ENCODE results near the gene RPS6KA2. TPM values are rescaled to one million over a fixed set of nuclear protein-coding genes. Genes with fewer than 3 reads are reported as not detected.

RPS6KA2 gene
- polyA plus RNA-seq, 6 donors from 2014 or later, result 2.1 to 5.4 (median 4.6) TPM

DNA sequence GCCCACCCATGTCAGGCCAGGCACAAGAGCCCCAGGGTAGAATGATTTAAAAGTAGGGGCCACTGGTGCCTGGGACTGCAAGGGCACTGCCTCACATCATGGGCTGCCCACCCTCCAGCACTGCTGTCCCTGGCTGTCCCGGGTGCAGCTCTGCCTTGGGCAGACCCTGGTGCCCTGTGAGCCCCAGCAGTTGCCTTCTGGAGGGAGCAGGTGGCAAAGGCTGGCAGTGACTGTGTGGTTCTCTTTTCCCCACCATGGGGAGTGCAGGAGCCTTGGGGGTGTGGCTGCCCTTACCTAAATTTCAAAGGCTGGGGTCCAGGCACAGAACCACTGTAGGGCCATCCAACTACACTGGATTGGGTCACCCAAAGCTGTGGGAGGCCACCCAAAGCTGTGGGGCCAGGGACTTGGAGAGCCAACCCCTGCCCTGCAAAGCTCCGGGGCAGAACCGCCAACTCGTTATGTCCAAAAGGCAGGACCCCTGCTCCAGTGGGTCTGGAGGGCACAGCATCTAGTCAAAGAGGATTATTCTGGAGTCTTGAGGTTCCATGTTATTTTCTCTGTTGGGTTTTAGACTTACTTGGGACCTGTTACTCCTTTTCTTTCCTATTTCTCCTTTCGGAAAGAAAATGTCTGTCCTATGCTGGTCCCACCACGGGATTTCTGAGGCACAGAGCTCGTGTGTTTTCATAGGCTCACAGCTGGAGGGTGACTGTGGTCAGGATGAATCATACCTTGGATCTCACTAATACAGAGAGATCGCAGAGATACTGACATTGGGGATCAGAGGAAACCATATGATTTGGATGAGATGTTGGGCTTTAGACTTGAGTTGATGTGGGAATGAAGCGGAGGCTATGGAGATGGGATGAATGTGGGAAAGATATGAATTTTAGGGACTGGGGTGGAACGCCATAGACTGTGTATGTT, 105.9 kb downstream of the RPS6KA2 start:
- peak overlapping the region in 1 of 8 donors; percentile 14 for H3K4me3 Mint-ChIP-seq
- H3K9me3 Mint-ChIP-seq, result peaks cover 0 to 25% (median 11%) of the 10 kb centered on the region in 7 donors
- ATAC-seq (ENCODE audit: low read depth in 2 of 2), result no peak
- H3K27ac Mint-ChIP-seq, result no peak overlapping the region
- H3K4me1 Mint-ChIP-seq, result no peaks in the 10 kb centered on the region
- H3K27me3 Mint-ChIP-seq, result no peaks in the 10 kb centered on the region
- peaks cover 8 to 9% of the 10 kb centered on the region in 2 donors for H3K36me3 Mint-ChIP-seq
- DNase-seq, result no peak

DNA sequence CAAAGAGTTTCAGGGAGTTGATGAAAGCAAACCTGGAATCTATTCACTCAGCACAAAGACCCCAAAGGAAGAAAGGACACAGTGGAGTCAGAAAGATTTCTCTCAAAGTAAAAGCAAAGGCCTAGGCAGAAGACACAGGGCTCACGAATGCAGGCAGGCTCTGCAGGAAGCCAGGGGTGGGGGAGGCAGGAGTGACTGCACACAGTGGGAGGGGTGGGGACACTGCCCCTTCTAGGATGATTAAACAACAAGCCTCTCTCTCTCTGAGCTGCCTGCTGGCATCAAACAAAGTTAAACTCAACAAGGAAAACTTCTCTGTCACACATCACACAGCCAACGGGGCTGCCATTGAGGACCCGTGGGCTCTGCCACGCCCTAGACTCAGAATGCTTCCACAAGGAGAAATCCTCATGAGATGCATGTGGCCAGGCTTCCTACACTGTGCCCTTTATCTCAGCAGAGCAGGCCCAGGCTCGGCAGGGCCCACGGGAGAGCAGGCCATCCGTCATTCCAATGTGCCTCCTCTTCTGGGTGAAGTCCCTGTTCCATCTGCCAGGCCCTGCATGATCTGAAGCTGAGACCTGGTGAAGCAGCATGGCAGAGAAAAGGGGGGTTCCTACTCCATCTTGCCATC, 110.7 kb downstream of the RPS6KA2 start:
- H3K27ac Mint-ChIP-seq, result no peak overlapping the region
- H3K4me1 Mint-ChIP-seq, result peaks cover 13 to 16% (median 13%) of the 10 kb centered on the region in 3 donors
- H3K9me3 Mint-ChIP-seq, result peaks cover 0 to 21% (median 7%) of the 10 kb centered on the region in 7 donors
- H3K36me3 Mint-ChIP-seq, result peaks cover 5 to 11% of the 10 kb centered on the region in 2 donors
- H3K4me3 Mint-ChIP-seq, result no peak overlapping the region
- DNase-seq (no peak), ATAC-seq (ENCODE audit: low read depth in 2 of 2) (no peak)
- H3K27me3 Mint-ChIP-seq, result peaks cover 0 to 7% (median 0%) of the 10 kb centered on the region in 3 donors

- ATAC-seq (ENCODE audit: low read depth in 2 of 2) (no peak), DNase-seq (no peak)
- H3K4me3 Mint-ChIP-seq, result no peak overlapping the region
- peaks cover 13 to 16% (median 13%) of the 10 kb centered on the region in 3 donors for H3K4me1 Mint-ChIP-seq
- peaks cover 0 to 20% (median 7%) of the 10 kb centered on the region in 7 donors for H3K9me3 Mint-ChIP-seq
- peaks cover 8 to 10% of the 10 kb centered on the region in 2 donors for H3K36me3 Mint-ChIP-seq
- H3K27ac Mint-ChIP-seq, result peak overlapping the region in 2 of 6 donors; percentile 35 to 45
- peaks cover 0 to 7% (median 0%) of the 10 kb centered on the region in 3 donors for H3K27me3 Mint-ChIP-seq
Observed at GRCh38 chr6:166515072-166515810, 111.8 kb downstream of the RPS6KA2 start.

- Mint-ChIP-seq H3K9me3 (peaks cover 0 to 14% (median 7%) of the 10 kb centered on the region in 7 donors), H3K4me1 (peaks cover 13 to 16% (median 13%) of the 10 kb centered on the region in 3 donors), H3K4me3 (no peak overlapping the region), H3K27ac (peak overlapping the region in 3 of 6 donors; percentile 9 to 37 (median 16)), H3K36me3 (peaks cover 8 to 9% of the 10 kb centered on the region in 2 donors), H3K27me3 (peaks cover 0 to 7% (median 0%) of the 10 kb centered on the region in 3 donors)
- DNase-seq (no peak), ATAC-seq (ENCODE audit: low read depth in 2 of 2) (no peak)
Observed at GRCh38 chr6:166514196-166514595, 112.9 kb downstream of the RPS6KA2 start.

DNA sequence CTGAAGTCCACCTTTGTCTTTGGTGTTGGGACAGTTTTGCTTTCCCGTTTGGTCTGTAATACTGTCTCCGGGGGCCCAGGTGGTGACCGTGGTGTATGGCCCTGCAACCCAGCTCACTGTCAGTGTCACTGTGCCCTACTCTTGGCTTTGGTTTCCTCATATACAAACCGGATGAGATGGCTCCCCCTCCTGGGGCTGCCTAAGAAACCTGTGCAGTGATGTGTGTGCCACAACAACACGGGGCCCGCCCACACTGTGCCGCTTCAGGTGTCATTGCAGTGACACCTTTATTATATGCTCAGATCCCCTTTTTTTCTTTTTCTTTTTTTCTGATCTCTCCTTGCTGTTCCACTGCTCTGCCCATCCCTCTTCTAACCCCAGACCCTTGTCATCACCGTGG, 114.5 kb downstream of the RPS6KA2 start:
- ATAC-seq (ENCODE audit: low read depth in 2 of 2), result peak; percentile 99
- peaks cover 0 to 8% (median under 1%) of the 10 kb centered on the region in 7 donors for H3K9me3 Mint-ChIP-seq
- peak overlapping the region in 5 of 8 donors; percentile 13 to 71 (median 38) for H3K4me3 Mint-ChIP-seq
- peak overlapping the region in 5 of 6 donors; percentile 17 to 82 (median 72) for H3K27ac Mint-ChIP-seq
- H3K36me3 Mint-ChIP-seq, result peaks cover 8 to 9% of the 10 kb centered on the region in 2 donors
- H3K4me1 Mint-ChIP-seq, result peaks cover 13 to 16% (median 13%) of the 10 kb centered on the region in 3 donors
- DNase-seq, result peak; percentile 67
- H3K27me3 Mint-ChIP-seq, result peaks cover 0 to 7% (median 0%) of the 10 kb centered on the region in 3 donors

- ATAC-seq (ENCODE audit: low read depth in 2 of 2) (no peak), DNase-seq (no peak)
- Mint-ChIP-seq H3K27ac (no peak overlapping the region), H3K9me3 (peaks cover 0 to 6% (median 0%) of the 10 kb centered on the region in 7 donors), H3K27me3 (peaks cover 0 to 7% (median 0%) of the 10 kb centered on the region in 3 donors), H3K4me3 (no peak overlapping the region), H3K36me3 (peaks cover 8 to 9% of the 10 kb centered on the region in 2 donors), H3K4me1 (peaks cover 13 to 16% (median 13%) of the 10 kb centered on the region in 3 donors)
Observed at GRCh38 chr6:166511316-166511715, 115.7 kb downstream of the RPS6KA2 start.

- no peak overlapping the region for H3K27ac Mint-ChIP-seq
- peaks cover 0 to 6% (median 0%) of the 10 kb centered on the region in 7 donors for H3K9me3 Mint-ChIP-seq
- H3K36me3 Mint-ChIP-seq, result peaks cover 0 to 9% of the 10 kb centered on the region in 2 donors
- no peaks in the 10 kb centered on the region for H3K27me3 Mint-ChIP-seq
- no peak overlapping the region for H3K4me3 Mint-ChIP-seq
- H3K4me1 Mint-ChIP-seq, result peaks cover 11 to 13% (median 12%) of the 10 kb centered on the region in 3 donors
- DNase-seq (no peak), ATAC-seq (ENCODE audit: low read depth in 2 of 2) (no peak)
Observed at GRCh38 chr6:166509193-166509592, 117.9 kb downstream of the RPS6KA2 start.

DNA sequence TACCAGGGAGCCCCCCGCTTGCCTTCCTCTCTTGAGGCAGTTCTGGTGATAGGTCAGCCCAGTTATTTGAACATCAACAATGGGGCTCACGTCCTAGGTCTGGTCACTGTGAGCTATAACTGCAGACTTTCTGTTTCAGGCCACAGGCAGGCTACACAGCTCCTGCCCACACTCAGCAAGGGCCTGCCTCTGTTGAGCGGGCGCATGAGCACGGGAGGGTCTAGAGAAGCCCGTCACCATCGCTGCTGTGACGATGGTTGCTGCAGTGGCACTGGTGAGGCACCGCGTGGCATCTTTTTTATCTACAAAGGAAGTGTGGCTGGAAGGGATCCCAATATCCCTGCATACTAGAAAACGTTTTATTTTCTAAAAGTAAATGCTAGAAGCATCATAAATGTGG, 118.3 kb downstream of the RPS6KA2 start:
- peaks cover 4 to 12% of the 10 kb centered on the region in 2 donors for H3K36me3 Mint-ChIP-seq
- DNase-seq, result no peak
- no peak for ATAC-seq (ENCODE audit: low read depth in 2 of 2)
- no peak overlapping the region for H3K4me3 Mint-ChIP-seq
- H3K27ac Mint-ChIP-seq, result no peak overlapping the region
- no peaks in the 10 kb centered on the region for H3K27me3 Mint-ChIP-seq
- H3K9me3 Mint-ChIP-seq, result peaks cover 0 to 6% (median 0%) of the 10 kb centered on the region in 7 donors
- peaks cover 11 to 15% (median 13%) of the 10 kb centered on the region in 3 donors for H3K4me1 Mint-ChIP-seq

GRCh38 chr6:166507809-166508564, 119.1 kb downstream of the RPS6KA2 start:
- H3K36me3 Mint-ChIP-seq, result peaks cover 7 to 17% of the 10 kb centered on the region in 2 donors
- peak overlapping the region in 1 of 6 donors; percentile 30 for H3K27ac Mint-ChIP-seq
- peaks cover 0 to 6% (median 0%) of the 10 kb centered on the region in 7 donors for H3K9me3 Mint-ChIP-seq
- H3K27me3 Mint-ChIP-seq, result no peaks in the 10 kb centered on the region
- peaks cover 10 to 15% (median 12%) of the 10 kb centered on the region in 3 donors for H3K4me1 Mint-ChIP-seq
- ATAC-seq (ENCODE audit: low read depth in 2 of 2), result no peak
- no peak for DNase-seq
- no peak overlapping the region for H3K4me3 Mint-ChIP-seq

- Mint-ChIP-seq H3K9me3 (peaks cover 0 to 3% (median 0%) of the 10 kb centered on the region in 7 donors), H3K4me3 (no peak overlapping the region), H3K27me3 (no peaks in the 10 kb centered on the region), H3K27ac (no peak overlapping the region), H3K36me3 (peaks cover 7 to 17% of the 10 kb centered on the region in 2 donors), H3K4me1 (peaks cover 4 to 10% (median 6%) of the 10 kb centered on the region in 3 donors)
- no peak for ATAC-seq (ENCODE audit: low read depth in 2 of 2)
- no peak for DNase-seq
Observed at GRCh38 chr6:166507380-166507779, 119.7 kb downstream of the RPS6KA2 start.

- H3K9me3 Mint-ChIP-seq, result no peaks in the 10 kb centered on the region
- no peaks in the 10 kb centered on the region for H3K27me3 Mint-ChIP-seq
- no peak overlapping the region for H3K27ac Mint-ChIP-seq
- DNase-seq (no peak), ATAC-seq (ENCODE audit: low read depth in 2 of 2) (no peak)
- no peak overlapping the region for H3K4me3 Mint-ChIP-seq
- peaks cover 0 to 3% (median 0%) of the 10 kb centered on the region in 3 donors for H3K4me1 Mint-ChIP-seq
- peaks cover 7 to 12% of the 10 kb centered on the region in 2 donors for H3K36me3 Mint-ChIP-seq
Observed at GRCh38 chr6:166505133-166505905, 121.7 kb downstream of the RPS6KA2 start.

DNA sequence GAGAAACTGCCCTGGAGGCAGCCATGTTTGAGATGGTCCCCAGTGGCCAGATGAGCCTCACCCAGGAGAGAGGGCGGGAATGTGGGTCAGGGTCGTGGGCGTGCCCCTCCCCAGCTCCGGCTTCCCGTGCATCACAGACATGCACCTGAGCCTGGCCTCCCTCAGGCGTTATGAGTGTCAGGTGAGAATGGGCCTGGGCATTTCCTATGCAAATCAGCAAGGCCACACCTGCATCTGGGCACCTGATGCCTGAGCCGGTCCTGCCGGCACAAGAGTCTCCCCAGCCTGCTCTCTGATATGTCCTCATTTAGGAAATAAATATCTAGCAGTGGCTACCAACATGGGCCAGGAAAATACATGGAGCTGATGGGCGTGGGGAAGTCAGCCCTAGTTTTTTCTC, 123.0 kb downstream of the RPS6KA2 start:
- no peaks in the 10 kb centered on the region for H3K9me3 Mint-ChIP-seq
- H3K27me3 Mint-ChIP-seq, result no peaks in the 10 kb centered on the region
- DNase-seq (no peak), ATAC-seq (ENCODE audit: low read depth in 2 of 2) (no peak)
- H3K4me3 Mint-ChIP-seq, result no peak overlapping the region
- peaks cover 7 to 8% of the 10 kb centered on the region in 2 donors for H3K36me3 Mint-ChIP-seq
- peaks cover 0 to 3% (median 0%) of the 10 kb centered on the region in 3 donors for H3K4me1 Mint-ChIP-seq
- H3K27ac Mint-ChIP-seq, result no peak overlapping the region

Data from naive B cell (primary cell).